ENCODE measurements around the gene TBCB.
A peak's percentile ranks its signal among the peaks of the same experiment; 100 is the strongest.
"Not testable (repeated sequence)": the region's sequence is repeated elsewhere in the genome, so short reads cannot be mapped to it uniquely, and the experiment has no call there.

The TBCB gene

GRCh38 chr19:36110487-36111199 is 4.6 kb upstream of the TBCB start, which contains the start of gene OVOL3:
TSS of gene OVOL3 (plus strand) at chr19:36111143. CDS start at chr19:36111203, 60 bp downstream.
- Mint-ChIP-seq H3K9me3 (no peaks in the 10 kb centered on the region), H3K36me3 (ENCODE audit: low read depth) (peaks cover 18% of the 10 kb centered on the region), H3K27ac (no peak within 1 kb of the TSS), H3K27me3 (ENCODE audit: low read depth) (peaks cover 5% of the 10 kb centered on the region), H3K4me3 (no peak within 1 kb of the TSS), H3K4me1 (ENCODE audit: low read depth) (peaks cover 13% of the 10 kb centered on the region)
- DNase-seq (ENCODE audit: low spot score): no peak

DNA sequence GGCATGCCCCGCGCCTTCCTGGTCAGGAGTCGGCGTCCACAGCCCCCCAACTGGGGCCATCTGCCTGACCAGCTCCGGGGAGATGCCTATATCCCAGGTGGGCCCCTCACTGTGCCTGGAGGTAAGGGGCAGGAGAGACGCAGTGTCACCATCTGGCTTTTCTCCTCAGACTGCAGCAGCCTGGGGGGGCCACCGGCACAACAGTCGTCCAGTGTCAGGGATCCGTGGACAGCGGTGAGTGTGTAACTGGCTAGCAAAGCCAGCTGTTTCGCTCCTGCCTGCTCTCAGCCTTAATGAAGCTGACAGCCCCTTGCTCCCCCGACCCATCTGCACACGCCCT is 4.1 kb upstream of the TBCB start:
- peaks cover 21% of the 10 kb centered on the region for H3K36me3 Mint-ChIP-seq (ENCODE audit: low read depth)
- peaks cover 16% of the 10 kb centered on the region for H3K4me1 Mint-ChIP-seq (ENCODE audit: low read depth)
- DNase-seq (ENCODE audit: low spot score): no peak
- H3K27ac Mint-ChIP-seq: no peak overlapping the region
- H3K9me3 Mint-ChIP-seq: no peaks in the 10 kb centered on the region
- no peak overlapping the region for H3K4me3 Mint-ChIP-seq
- H3K27me3 Mint-ChIP-seq (ENCODE audit: low read depth): peaks cover 5% of the 10 kb centered on the region

GRCh38 chr19:36112678-36113077 is 2.6 kb upstream of the TBCB start:
- Mint-ChIP-seq H3K4me1 (ENCODE audit: low read depth) (peaks cover 23% of the 10 kb centered on the region), H3K36me3 (ENCODE audit: low read depth) (peaks cover 25% of the 10 kb centered on the region), H3K9me3 (no peaks in the 10 kb centered on the region), H3K4me3 (peak overlapping the region; percentile 96), H3K27ac (peak overlapping the region; percentile 71), H3K27me3 (ENCODE audit: low read depth) (peaks cover 5% of the 10 kb centered on the region)
- DNase-seq (ENCODE audit: low spot score): no peak

DNA sequence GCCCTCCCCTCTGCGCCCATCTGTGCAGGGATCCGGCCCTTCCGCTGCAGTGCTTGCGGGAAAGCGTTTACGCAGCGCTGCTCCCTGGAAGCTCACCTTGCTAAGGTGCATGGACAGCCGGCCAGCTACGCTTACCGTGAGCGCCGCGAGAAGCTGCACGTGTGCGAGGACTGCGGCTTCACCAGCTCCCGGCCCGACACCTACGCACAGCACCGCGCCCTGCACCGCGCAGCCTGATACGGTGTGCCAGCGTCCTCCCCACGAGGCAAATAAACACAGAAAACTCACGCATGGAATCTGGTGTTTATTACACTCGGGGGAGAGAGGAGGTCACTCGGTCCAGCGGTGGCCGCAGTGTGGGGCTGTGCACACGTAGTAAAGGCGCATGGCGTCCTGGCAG is 1.8 kb upstream of the TBCB start:
- H3K4me3 Mint-ChIP-seq: peak overlapping the region; percentile 96
- no peak for DNase-seq (ENCODE audit: low spot score)
- H3K9me3 Mint-ChIP-seq: no peaks in the 10 kb centered on the region
- H3K27ac Mint-ChIP-seq: peak overlapping the region; percentile 52
- H3K4me1 Mint-ChIP-seq (ENCODE audit: low read depth): peaks cover 26% of the 10 kb centered on the region
- H3K27me3 Mint-ChIP-seq (ENCODE audit: low read depth): peaks cover 5% of the 10 kb centered on the region
- H3K36me3 Mint-ChIP-seq (ENCODE audit: low read depth): peaks cover 30% of the 10 kb centered on the region

DNA sequence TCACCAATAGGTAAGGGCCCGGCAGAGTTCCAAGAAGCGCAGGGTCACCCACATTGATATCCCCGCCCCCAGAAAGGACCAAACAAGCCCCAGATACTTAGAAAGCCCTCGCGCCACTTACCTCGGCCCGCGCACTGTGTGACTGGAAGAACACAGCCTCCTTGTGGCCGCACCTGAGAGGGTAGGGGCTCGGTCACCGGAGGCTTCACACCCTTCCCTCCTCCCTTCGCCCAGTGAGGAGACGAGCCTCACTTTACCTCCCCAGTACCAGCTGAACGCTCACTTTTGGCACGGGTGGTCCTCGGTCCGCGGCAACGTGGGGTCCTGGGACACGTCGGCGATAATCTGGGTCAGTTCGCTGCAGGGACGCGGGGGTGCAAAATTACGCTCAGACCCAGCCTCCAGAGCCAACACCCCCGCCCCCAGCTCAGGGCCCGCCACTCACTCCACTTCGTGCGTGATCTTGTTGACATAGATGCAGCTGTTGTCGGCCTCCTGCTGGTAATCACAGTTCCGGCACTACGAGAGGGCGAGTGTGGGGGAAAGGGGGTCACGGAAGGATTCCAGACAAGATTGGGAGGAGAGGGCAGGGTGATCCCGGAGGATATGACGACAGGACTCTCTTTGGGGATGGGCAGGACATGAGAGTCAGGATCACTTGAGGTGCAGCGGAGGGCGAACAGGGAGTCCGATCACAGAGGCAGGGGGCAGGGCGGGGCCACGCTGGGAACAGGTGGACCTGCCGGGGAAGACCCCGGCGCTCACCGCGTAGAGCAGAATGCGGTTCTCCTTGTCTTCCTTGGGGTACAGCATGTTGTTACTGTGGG is 1.2 kb upstream of the TBCB start:
- peaks cover 5% of the 10 kb centered on the region for H3K27me3 Mint-ChIP-seq (ENCODE audit: low read depth)
- DNase-seq (ENCODE audit: low spot score): no peak
- peak overlapping the region; percentile 99 for H3K27ac Mint-ChIP-seq
- H3K36me3 Mint-ChIP-seq (ENCODE audit: low read depth): peaks cover 35% of the 10 kb centered on the region
- H3K9me3 Mint-ChIP-seq: no peaks in the 10 kb centered on the region
- peaks cover 26% of the 10 kb centered on the region for H3K4me1 Mint-ChIP-seq (ENCODE audit: low read depth)
- H3K4me3 Mint-ChIP-seq: peak overlapping the region; percentile 96

- peak within 1 kb of the TSS; percentile 99 for H3K27ac Mint-ChIP-seq
- no peaks in the 10 kb centered on the region for H3K9me3 Mint-ChIP-seq
- DNase-seq (ENCODE audit: low spot score): peak; percentile 99
- H3K27me3 Mint-ChIP-seq (ENCODE audit: low read depth): peaks cover 5% of the 10 kb centered on the region
- H3K36me3 Mint-ChIP-seq (ENCODE audit: low read depth): peaks cover 42% of the 10 kb centered on the region
- H3K4me1 Mint-ChIP-seq (ENCODE audit: low read depth): peaks cover 27% of the 10 kb centered on the region
- H3K4me3 Mint-ChIP-seq: peak within 1 kb of the TSS; percentile 96
Measured at GRCh38 chr19:36114721-36115452, 381 bp upstream of the TBCB start, which contains the start of gene POLR2I. TSS of gene POLR2I (minus strand) at chr19:36114875. CDS start at chr19:36114856, 19 bp downstream.

GRCh38 chr19:36116344-36116637 is 1.0 kb downstream of the TBCB start:
- peaks cover 29% of the 10 kb centered on the region for H3K4me1 Mint-ChIP-seq (ENCODE audit: low read depth)
- H3K4me3 Mint-ChIP-seq: peak overlapping the region; percentile 96
- peaks cover 48% of the 10 kb centered on the region for H3K36me3 Mint-ChIP-seq (ENCODE audit: low read depth)
- DNase-seq (ENCODE audit: low spot score): no peak
- no peaks in the 10 kb centered on the region for H3K9me3 Mint-ChIP-seq
- peaks cover 5% of the 10 kb centered on the region for H3K27me3 Mint-ChIP-seq (ENCODE audit: low read depth)
- H3K27ac Mint-ChIP-seq: peak overlapping the region; percentile 99

- H3K27ac Mint-ChIP-seq: no peak overlapping the region
- H3K9me3 Mint-ChIP-seq: no peaks in the 10 kb centered on the region
- H3K4me3 Mint-ChIP-seq: no peak overlapping the region
- no peak for DNase-seq (ENCODE audit: low spot score)
- no peaks in the 10 kb centered on the region for H3K27me3 Mint-ChIP-seq (ENCODE audit: low read depth)
- peaks cover 16% of the 10 kb centered on the region for H3K4me1 Mint-ChIP-seq (ENCODE audit: low read depth)
- H3K36me3 Mint-ChIP-seq (ENCODE audit: low read depth): peaks cover 59% of the 10 kb centered on the region
Measured at GRCh38 chr19:36120092-36120983, 5.1 kb downstream of the TBCB start.

GRCh38 chr19:36120984-36121358 is 5.7 kb downstream of the TBCB start:
- no peak for DNase-seq (ENCODE audit: low spot score)
- Mint-ChIP-seq H3K27me3 (ENCODE audit: low read depth) (no peaks in the 10 kb centered on the region), H3K27ac (no peak overlapping the region), H3K4me3 (no peak overlapping the region), H3K9me3 (no peaks in the 10 kb centered on the region), H3K36me3 (ENCODE audit: low read depth) (peaks cover 64% of the 10 kb centered on the region), H3K4me1 (ENCODE audit: low read depth) (peaks cover 15% of the 10 kb centered on the region)

DNA sequence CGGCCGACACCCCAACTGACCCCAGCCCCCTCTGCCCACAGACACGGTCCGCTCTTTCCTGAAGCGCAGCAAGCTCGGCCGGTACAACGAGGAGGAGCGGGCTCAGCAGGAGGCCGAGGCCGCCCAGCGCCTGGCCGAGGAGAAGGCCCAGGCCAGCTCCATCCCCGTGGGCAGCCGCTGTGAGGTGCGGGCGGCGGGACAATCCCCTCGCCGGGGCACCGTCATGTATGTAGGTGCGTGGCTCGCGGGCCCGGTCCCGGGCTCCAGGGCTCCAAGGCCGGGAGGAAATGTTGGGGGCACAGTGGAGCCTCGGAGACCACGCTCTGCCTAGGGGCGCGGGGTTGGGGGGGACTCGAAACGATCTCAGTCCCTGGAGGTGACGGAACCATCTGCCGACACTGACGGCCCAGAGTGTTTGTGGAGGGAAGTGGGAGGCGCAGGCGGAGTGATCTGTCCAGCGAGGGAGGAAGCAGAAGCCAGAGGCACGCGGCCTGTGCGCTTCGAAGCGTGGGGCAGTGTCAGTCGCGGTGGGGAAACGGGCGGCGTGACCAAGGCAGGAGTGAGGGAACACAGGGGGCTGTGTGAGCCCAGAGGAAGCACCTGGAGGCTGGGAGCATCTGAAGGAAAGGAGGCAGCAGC is 6.3 kb downstream of the TBCB start:
- Mint-ChIP-seq H3K36me3 (ENCODE audit: low read depth) (peaks cover 60% of the 10 kb centered on the region), H3K4me1 (ENCODE audit: low read depth) (peaks cover 11% of the 10 kb centered on the region), H3K27ac (no peak overlapping the region), H3K27me3 (ENCODE audit: low read depth) (no peaks in the 10 kb centered on the region), H3K4me3 (no peak overlapping the region), H3K9me3 (no peaks in the 10 kb centered on the region)
- DNase-seq (ENCODE audit: low spot score): no peak

DNA sequence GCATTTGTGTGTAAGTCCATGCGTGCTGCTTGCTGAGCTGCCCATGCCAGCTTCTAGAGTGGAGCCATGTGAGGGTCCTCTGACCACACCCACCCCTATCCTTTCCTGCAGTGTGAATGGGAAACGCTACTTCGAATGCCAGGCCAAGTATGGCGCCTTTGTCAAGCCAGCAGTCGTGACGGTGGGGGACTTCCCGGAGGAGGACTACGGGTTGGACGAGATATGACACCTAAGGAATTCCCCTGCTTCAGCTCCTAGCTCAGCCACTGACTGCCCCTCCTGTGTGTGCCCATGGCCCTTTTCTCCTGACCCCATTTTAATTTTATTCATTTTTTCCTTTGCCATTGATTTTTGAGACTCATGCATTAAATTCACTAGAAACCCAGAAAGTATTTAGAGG is 10.3 kb downstream of the TBCB start:
- Mint-ChIP-seq H3K4me3 (no peak overlapping the region), H3K36me3 (ENCODE audit: low read depth) (peaks cover 31% of the 10 kb centered on the region), H3K4me1 (ENCODE audit: low read depth) (peaks cover 9% of the 10 kb centered on the region), H3K27me3 (ENCODE audit: low read depth) (no peaks in the 10 kb centered on the region), H3K27ac (peak overlapping the region; percentile 36), H3K9me3 (no peaks in the 10 kb centered on the region)
- no peak for DNase-seq (ENCODE audit: low spot score)

DNA sequence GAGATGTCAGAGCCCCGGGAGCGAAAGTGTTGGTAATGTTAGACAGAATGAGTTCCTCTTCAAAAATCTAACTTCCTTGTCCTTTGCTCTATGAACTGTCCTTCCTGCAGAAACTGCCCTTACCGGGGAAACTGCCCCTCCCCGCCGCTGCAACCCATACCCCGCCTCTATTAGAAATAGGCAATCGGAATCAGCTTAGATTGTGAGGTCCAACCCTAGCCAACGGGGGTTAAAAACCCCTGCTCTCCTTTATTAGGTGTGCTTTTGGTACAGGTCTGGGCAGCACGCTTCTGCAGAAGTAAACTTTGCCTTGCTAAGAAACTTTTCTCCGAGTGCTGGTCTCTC is 13.1 kb downstream of the TBCB start:
- no peaks in the 10 kb centered on the region for H3K27me3 Mint-ChIP-seq (ENCODE audit: low read depth)
- H3K4me3 Mint-ChIP-seq: peak overlapping the region; percentile 85
- no peak for DNase-seq (ENCODE audit: low spot score)
- H3K4me1 Mint-ChIP-seq (ENCODE audit: low read depth): peaks cover 20% of the 10 kb centered on the region
- no peaks in the 10 kb centered on the region for H3K9me3 Mint-ChIP-seq
- H3K27ac Mint-ChIP-seq: peak overlapping the region; percentile 92
- peaks cover 19% of the 10 kb centered on the region for H3K36me3 Mint-ChIP-seq (ENCODE audit: low read depth)

DNA sequence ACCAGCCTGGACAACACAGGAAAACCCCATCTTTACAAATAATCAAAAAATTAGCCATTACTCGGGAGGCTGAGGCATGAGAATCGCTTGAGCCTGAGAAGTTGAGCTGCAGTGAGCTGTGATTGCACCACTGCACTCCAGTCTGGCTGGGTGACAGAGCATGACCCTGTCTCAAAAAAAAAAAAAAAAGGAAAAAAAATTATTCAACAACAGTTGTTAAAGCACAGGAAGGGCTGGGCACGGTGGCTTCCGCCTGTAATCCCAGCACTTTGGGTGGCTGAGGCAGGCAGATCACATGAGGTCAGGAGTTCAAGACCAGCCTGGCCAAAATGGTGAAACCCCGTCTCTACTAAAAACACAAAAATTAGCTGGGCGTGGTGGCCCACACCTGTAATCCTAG is 16.0 kb downstream of the TBCB start:
- not testable (repeated sequence) for H3K36me3 Mint-ChIP-seq (ENCODE audit: low read depth); H3K9me3 Mint-ChIP-seq; H3K27me3 Mint-ChIP-seq (ENCODE audit: low read depth); H3K4me3 Mint-ChIP-seq; DNase-seq (ENCODE audit: low spot score); H3K27ac Mint-ChIP-seq
- H3K4me1 Mint-ChIP-seq (ENCODE audit: low read depth): peaks cover 20% of the 10 kb centered on the region

Data from T-helper 2 cell treated with Interferon-gamma antibody and Interleukin-4, amounts not matched to agents 5 μg/mL and 100 μg/mL, for 36 hours (primary cell).